GM12875 (cell line): ENCODE measurements around the gene PHC3.
"Not testable (repeated sequence)": the region's sequence is repeated elsewhere in the genome, so short reads cannot be mapped to it uniquely, and the experiment has no call there.

Experiments
- H3K4me3 ChIP-seq: one replicate; pipeline ENCODE4 v1.5.1; 2011; ENCODE audit warnings: low read depth, low read length, control low read depth
- TF ChIP-seq, protein P1 (sequence below): IDR thresholded peaks from 2 replicates; pipeline ENCODE4 v1.5.1; 2011; ENCODE audit warnings: low read depth, mild to moderate bottlenecking, control low read depth, inconsistent platforms, low read length, moderate library complexity, borderline replicate concordance; ENCODE audit not compliant: insufficient read depth

Gene PHC3

DNA sequence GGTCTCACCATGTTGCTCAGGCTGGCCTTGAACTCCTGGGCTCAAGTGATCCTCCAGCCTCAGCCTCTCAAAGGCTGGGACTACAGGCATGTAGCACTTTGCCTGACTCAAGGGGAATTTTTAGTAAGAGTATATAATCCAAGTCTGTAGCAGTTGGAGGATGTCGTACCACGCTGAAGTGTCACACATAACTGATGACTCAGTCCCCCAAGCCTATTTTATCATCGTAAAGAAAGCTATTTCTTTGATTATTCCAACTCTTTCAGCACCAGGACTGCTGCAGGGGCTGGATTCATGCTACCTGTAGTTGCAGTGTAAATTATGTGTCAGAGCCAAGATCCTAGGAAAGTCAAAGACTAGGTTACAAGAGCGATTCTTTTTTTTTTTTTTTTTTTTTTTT is 39.3 kb upstream of the PHC3 start:
- H3K4me3 ChIP-seq, result no peak overlapping the region
- TF ChIP-seq, protein P1, sequence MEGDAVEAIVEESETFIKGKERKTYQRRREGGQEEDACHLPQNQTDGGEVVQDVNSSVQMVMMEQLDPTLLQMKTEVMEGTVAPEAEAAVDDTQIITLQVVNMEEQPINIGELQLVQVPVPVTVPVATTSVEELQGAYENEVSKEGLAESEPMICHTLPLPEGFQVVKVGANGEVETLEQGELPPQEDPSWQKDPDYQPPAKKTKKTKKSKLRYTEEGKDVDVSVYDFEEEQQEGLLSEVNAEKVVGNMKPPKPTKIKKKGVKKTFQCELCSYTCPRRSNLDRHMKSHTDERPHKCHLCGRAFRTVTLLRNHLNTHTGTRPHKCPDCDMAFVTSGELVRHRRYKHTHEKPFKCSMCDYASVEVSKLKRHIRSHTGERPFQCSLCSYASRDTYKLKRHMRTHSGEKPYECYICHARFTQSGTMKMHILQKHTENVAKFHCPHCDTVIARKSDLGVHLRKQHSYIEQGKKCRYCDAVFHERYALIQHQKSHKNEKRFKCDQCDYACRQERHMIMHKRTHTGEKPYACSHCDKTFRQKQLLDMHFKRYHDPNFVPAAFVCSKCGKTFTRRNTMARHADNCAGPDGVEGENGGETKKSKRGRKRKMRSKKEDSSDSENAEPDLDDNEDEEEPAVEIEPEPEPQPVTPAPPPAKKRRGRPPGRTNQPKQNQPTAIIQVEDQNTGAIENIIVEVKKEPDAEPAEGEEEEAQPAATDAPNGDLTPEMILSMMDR, result no peak

DNA sequence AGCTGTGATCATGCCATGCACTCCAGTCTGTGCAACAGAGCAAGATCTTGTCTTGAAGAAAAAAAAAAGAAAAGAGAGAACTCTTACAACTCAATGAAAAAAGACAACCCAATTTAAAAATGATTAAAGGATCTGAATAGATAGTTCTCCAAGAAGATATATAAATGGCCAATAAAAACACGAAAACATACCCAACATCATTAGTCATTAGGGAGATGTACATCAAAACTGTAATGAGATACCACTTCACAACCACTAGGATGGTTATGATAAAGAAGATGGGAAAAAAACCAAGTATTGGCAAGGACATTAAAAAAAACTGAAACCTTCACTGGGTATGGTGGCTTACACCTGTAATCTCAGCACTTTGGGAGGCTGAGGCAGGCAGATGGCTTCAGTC is 38.3 kb upstream of the PHC3 start:
- no peak overlapping the region for H3K4me3 ChIP-seq
- TF ChIP-seq, protein P1, result no peak

DNA sequence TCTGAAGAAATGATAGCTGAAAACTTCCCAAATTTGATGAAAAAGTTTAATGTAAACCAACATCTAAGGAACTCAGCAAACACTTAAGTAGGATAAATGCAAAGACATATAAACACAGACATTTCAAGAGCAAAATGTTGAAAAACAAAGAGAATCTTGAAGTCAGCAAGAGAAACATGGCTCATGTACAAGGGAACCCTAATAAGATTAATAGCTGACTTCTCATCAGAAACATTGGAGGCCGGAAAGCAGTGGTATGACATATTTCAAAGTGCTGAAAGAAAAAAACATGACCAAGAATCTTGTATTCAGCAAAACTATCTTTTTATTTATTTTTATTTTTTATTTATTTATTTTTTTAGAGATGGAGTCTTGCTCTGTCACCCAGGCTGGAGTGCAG is 30.1 kb upstream of the PHC3 start:
- TF ChIP-seq, protein P1, result no peak
- H3K4me3 ChIP-seq, result no peak overlapping the region

DNA sequence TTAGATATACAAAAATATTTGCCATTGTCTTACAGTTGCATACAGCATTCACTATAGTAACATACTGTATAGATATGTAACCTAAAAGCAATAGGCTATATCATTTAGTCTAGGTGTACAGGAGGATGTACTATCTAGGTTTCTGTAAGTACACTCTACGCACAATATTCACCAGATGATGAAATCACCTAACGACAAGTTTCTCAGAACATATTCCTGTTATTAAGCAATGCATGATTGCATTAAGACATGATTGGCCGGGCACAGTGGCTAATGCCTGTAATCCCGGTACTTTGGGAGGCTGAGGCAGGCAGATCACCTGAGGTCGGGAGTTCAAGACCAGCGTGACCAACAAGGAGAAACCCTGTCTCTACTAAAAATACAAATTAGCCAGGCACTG is 26.2 kb upstream of the PHC3 start:
- H3K4me3 ChIP-seq, result no peak overlapping the region
- TF ChIP-seq, protein P1, result no peak

DNA sequence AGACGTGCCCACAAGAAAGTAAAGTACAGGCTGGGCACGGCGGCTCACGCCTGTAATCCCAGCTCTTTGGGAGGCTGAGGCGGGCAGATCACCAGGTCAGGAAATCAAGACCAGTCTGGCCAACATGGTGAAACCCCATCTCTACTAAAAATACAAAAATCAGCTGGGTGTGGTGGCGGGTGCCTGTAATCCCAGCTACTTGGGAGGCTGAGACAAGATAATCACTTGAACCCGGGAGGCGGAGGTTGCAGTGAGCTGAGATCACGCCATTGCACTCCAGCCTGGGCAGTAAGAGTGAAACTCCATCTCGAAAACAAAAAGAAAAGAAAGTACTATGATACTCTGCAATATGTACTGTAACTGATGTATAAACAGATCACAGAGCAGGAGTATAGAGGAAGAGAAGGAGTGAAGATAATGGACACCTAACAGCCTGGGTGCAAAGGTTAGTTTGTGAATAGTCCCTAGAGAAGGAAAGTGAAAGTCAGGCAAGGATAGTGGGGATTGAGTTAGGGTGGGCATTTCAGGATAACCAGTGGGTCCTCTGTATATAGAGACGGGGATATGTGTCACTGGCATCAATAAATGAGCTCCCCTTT is 24.7 kb upstream of the PHC3 start:
- H3K4me3 ChIP-seq, result not testable (repeated sequence)

DNA sequence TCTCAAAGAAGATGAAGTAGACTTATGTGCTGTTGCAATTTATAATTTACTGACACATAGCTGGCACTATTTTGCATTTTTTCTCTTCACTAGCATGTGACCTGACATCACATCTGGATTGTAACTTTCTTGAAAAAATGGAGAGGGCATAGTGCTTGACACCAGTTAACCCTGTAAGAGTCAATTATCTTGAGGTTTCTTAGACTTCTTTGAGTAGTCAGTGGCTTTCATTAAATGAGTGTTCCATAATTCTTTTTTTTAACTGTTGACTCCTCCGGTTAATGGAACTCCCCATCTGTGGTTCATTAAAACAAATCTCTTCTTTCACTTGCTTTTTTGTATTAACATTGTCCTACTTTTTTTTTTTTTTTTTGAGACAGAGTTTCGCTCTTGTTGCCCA is 23.8 kb upstream of the PHC3 start:
- TF ChIP-seq, protein P1, result no peak
- H3K4me3 ChIP-seq, result no peak overlapping the region

DNA sequence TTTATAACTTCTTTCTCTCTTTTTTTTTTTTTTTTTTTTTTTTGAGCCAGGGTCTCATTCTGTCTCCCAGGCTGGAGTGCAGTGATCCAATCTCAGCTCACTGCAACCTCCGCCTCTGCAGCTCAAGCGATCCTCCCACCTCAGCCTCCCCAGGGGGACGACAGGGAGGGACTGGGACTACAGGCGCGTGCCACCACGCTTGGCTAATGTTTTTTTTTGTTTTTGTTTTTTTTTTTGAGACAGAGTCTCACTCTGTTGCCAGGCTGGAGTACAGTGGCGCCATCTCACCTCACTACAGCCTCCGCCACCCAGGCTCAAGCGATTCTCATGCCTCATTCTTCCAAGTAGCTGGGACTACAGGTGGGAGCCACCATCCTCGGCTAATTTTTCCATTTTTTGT is 23.0 kb upstream of the PHC3 start:
- TF ChIP-seq, protein P1, result no peak
- no peak overlapping the region for H3K4me3 ChIP-seq

DNA sequence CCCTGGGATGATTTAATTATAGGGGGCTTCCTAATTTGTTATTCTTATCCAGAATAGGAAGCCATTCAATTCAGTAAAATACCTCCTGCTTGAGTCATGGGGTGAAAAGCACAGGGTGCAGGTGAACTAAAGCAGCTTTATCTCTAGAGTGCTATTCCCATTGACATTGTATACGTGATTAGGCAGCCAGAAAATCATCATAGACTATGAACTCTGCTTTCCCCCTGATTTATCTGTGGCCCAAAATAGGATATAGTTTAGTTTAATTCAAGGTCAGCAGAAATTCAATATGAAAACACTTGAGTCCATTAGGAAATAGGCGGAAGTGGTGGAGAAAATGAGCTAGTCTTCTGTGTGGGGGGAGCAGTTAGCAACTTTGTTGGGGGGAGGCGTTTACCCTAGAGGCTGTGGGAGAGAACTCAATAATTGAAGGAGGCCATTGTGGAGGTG is 22.5 kb upstream of the PHC3 start:
- TF ChIP-seq, protein P1, result no peak

More for the DNA sequence above, 22.5 kb upstream of the PHC3 start:
- H3K4me3 ChIP-seq, result no peak overlapping the region
